ENCODE data around the gene CACNA2D3. TPM values are rescaled to one million over a fixed set of nuclear protein-coding genes. Genes with fewer than 3 reads are reported as not detected.

CACNA2D3 gene
- total RNA-seq, 1 donor from 2014 or later, result 7.0 TPM

- no peak for ATAC-seq
Observed at GRCh38 chr3:54698054-54698453, 575.7 kb downstream of the CACNA2D3 start.

GRCh38 chr3:54703923-54704322, 581.6 kb downstream of the CACNA2D3 start:
- no peak for ATAC-seq

GRCh38 chr3:54705730-54706129, 583.4 kb downstream of the CACNA2D3 start:
- no peak for ATAC-seq

GRCh38 chr3:54706738-54707137, 584.4 kb downstream of the CACNA2D3 start:
- no peak for ATAC-seq

GRCh38 chr3:54709785-54710184, 587.4 kb downstream of the CACNA2D3 start:
- ATAC-seq, result no peak

- ATAC-seq, result no peak
Observed at GRCh38 chr3:54710954-54711353, 588.6 kb downstream of the CACNA2D3 start.

GRCh38 chr3:54712539-54712938, 590.2 kb downstream of the CACNA2D3 start:
- ATAC-seq, result no peak

- no peak for ATAC-seq
Observed at GRCh38 chr3:54713031-54713430, 590.7 kb downstream of the CACNA2D3 start.

- ATAC-seq, result no peak
Observed at GRCh38 chr3:54713455-54713854, 591.1 kb downstream of the CACNA2D3 start.

- ATAC-seq, result no peak
Observed at GRCh38 chr3:54714035-54714434, 591.7 kb downstream of the CACNA2D3 start.

- no peak for ATAC-seq
Observed at GRCh38 chr3:54717506-54717905, 595.2 kb downstream of the CACNA2D3 start.

- ATAC-seq, result no peak
Observed at GRCh38 chr3:54719914-54720313, 597.6 kb downstream of the CACNA2D3 start.

GRCh38 chr3:54720604-54721003, 598.3 kb downstream of the CACNA2D3 start:
- no peak for ATAC-seq

- no peak for ATAC-seq
Observed at GRCh38 chr3:54731732-54732445, 609.5 kb downstream of the CACNA2D3 start.

- ATAC-seq, result no peak
Observed at GRCh38 chr3:54733106-54734006, 611.0 kb downstream of the CACNA2D3 start.

- no peak for ATAC-seq
Observed at GRCh38 chr3:54736459-54736858, 614.1 kb downstream of the CACNA2D3 start.

GRCh38 chr3:54743755-54744154, 621.4 kb downstream of the CACNA2D3 start:
- ATAC-seq, result no peak

- no peak for ATAC-seq
Observed at GRCh38 chr3:54744291-54744690, 621.9 kb downstream of the CACNA2D3 start.

- ATAC-seq, result no peak
Observed at GRCh38 chr3:54745843-54746242, 623.5 kb downstream of the CACNA2D3 start.

GRCh38 chr3:54746722-54747121, 624.4 kb downstream of the CACNA2D3 start:
- ATAC-seq, result no peak

GRCh38 chr3:54755756-54756155, 633.4 kb downstream of the CACNA2D3 start:
- ATAC-seq, result no peak

- ATAC-seq, result no peak
Observed at GRCh38 chr3:54756330-54756731, 634.0 kb downstream of the CACNA2D3 start.

- ATAC-seq, result no peak
Observed at GRCh38 chr3:54758461-54758860, 636.1 kb downstream of the CACNA2D3 start.

GRCh38 chr3:54759166-54759565, 636.8 kb downstream of the CACNA2D3 start:
- ATAC-seq, result no peak
